GM18517 (cell line): ENCODE data around the gene LHX6.

ENCODE experiments used
- ATAC-seq: cut with Tn5 transposase; IDR thresholded peaks from one replicate; pipeline ENCODE4 v1.9.1; 2021; ENCODE audit warnings: mild to moderate bottlenecking, moderate library complexity; ENCODE audit not compliant: unreplicated experiment

The LHX6 gene

GRCh38 chr9:122158202-122158601 lies 70.6 kb downstream of the LHX6 start:
- ATAC-seq, result no peak

- no peak for ATAC-seq
These were observed 73.0 kb downstream of the LHX6 start for GRCh38 chr9:122155796-122156195.
